DMS153 treated with DMSO at 0.1 percent for 48 hours (cell line): Measurements from ENCODE around the gene TMEM151B.
"Not testable (repeated sequence)": the region's sequence is repeated elsewhere in the genome, so short reads cannot be mapped to it uniquely, and the experiment has no call there.

Source experiments
- DNase-seq: peaks from one replicate; lab custom pipeline; 2025; ENCODE audit not compliant: unreplicated experiment; lab: John Stamatoyannopoulos, UW

The TMEM151B gene

GRCh38 chr6:44302856-44303255 is 32.6 kb downstream of the TMEM151B start:
- DNase-seq, result no peak

GRCh38 chr6:44303842-44304241 is 33.6 kb downstream of the TMEM151B start:
- DNase-seq, result no peak

- no peak for DNase-seq
These were observed 34.3 kb downstream of the TMEM151B start for GRCh38 chr6:44304282-44305199.

- DNase-seq, result no peak
These were observed 35.0 kb downstream of the TMEM151B start for GRCh38 chr6:44305200-44305725.

GRCh38 chr6:44306710-44307109 is 36.5 kb downstream of the TMEM151B start:
- DNase-seq, result no peak

- DNase-seq, result no peak
These were observed 37.0 kb downstream of the TMEM151B start for GRCh38 chr6:44307217-44307616.

- no peak for DNase-seq
These were observed 38.8 kb downstream of the TMEM151B start for GRCh38 chr6:44309092-44309491.

GRCh38 chr6:44309631-44310030 is 39.4 kb downstream of the TMEM151B start:
- DNase-seq, result no peak

GRCh38 chr6:44310241-44310640 is 40.0 kb downstream of the TMEM151B start:
- no peak for DNase-seq

- no peak for DNase-seq
These were observed 41.1 kb downstream of the TMEM151B start for GRCh38 chr6:44311304-44311703.

GRCh38 chr6:44311767-44312166 is 41.5 kb downstream of the TMEM151B start:
- DNase-seq, result no peak

- peak; percentile 79 for DNase-seq
These were observed 42.9 kb downstream of the TMEM151B start, which contains the start of gene AARS2 for GRCh38 chr6:44312901-44313788. Gene AARS2 (minus strand): TSS chr6:44313347. CDS start chr6:44313323, 24 bp downstream.

- not testable (repeated sequence) for DNase-seq
These were observed 44.4 kb downstream of the TMEM151B start for GRCh38 chr6:44314657-44315056.

- DNase-seq, result no peak
These were observed 45.3 kb downstream of the TMEM151B start for GRCh38 chr6:44315516-44315915.

- no peak for DNase-seq
These were observed 45.7 kb downstream of the TMEM151B start for GRCh38 chr6:44315951-44316350.

- DNase-seq, result no peak
These were observed 46.2 kb downstream of the TMEM151B start for GRCh38 chr6:44316481-44316880.

GRCh38 chr6:44317136-44317631 is 46.9 kb downstream of the TMEM151B start:
- DNase-seq, result not testable (repeated sequence)

- no peak for DNase-seq
These were observed 51.0 kb downstream of the TMEM151B start for GRCh38 chr6:44321210-44321609.

GRCh38 chr6:44327096-44327495 is 56.8 kb downstream of the TMEM151B start:
- DNase-seq, result no peak

- DNase-seq, result no peak
These were observed 57.5 kb downstream of the TMEM151B start for GRCh38 chr6:44327760-44328159.

GRCh38 chr6:44328203-44328602 is 58.0 kb downstream of the TMEM151B start:
- not testable (repeated sequence) for DNase-seq
